Measurements from ENCODE around the gene F2RL1. TPM values are rescaled to one million over a fixed set of nuclear protein-coding genes. Genes with fewer than 3 reads are reported as not detected.

Gene F2RL1, protein sequence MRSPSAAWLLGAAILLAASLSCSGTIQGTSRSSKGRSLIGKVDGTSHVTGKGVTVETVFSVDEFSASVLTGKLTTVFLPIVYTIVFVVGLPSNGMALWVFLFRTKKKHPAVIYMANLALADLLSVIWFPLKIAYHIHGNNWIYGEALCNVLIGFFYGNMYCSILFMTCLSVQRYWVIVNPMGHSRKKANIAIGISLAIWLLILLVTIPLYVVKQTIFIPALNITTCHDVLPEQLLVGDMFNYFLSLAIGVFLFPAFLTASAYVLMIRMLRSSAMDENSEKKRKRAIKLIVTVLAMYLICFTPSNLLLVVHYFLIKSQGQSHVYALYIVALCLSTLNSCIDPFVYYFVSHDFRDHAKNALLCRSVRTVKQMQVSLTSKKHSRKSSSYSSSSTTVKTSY
- total RNA-seq (2014; rRNA removed; shearing (Covaris generic)): 27.1 and 32.1 TPM in 2 replicates
- 15.3 and 16.2 TPM in 2 replicates for polyA plus RNA-seq (2016; fragmentation: Nextera tagmentation; extraction: Ambion mirVana)
- long read RNA-seq, transcript F2RL1-201 (2 exons, 2,914 nt): major isoform, 8 of 9 reads
- long read RNA-seq, partial matches to known transcripts: 0 of 9 reads
- long read RNA-seq, other reads (novel, unspliced or antisense): 1 of 9 reads

- peaks cover 43% of the 10 kb centered on the region for H3K79me2 ChIP-seq (replicated peaks; ENCODE audit: insufficient read depth)
- TF ChIP-seq ZNF462 (CRISPR knock-in tag; IDR thresholded peaks at IDR 0.05): no peak
- TF ChIP-seq, protein P1, sequence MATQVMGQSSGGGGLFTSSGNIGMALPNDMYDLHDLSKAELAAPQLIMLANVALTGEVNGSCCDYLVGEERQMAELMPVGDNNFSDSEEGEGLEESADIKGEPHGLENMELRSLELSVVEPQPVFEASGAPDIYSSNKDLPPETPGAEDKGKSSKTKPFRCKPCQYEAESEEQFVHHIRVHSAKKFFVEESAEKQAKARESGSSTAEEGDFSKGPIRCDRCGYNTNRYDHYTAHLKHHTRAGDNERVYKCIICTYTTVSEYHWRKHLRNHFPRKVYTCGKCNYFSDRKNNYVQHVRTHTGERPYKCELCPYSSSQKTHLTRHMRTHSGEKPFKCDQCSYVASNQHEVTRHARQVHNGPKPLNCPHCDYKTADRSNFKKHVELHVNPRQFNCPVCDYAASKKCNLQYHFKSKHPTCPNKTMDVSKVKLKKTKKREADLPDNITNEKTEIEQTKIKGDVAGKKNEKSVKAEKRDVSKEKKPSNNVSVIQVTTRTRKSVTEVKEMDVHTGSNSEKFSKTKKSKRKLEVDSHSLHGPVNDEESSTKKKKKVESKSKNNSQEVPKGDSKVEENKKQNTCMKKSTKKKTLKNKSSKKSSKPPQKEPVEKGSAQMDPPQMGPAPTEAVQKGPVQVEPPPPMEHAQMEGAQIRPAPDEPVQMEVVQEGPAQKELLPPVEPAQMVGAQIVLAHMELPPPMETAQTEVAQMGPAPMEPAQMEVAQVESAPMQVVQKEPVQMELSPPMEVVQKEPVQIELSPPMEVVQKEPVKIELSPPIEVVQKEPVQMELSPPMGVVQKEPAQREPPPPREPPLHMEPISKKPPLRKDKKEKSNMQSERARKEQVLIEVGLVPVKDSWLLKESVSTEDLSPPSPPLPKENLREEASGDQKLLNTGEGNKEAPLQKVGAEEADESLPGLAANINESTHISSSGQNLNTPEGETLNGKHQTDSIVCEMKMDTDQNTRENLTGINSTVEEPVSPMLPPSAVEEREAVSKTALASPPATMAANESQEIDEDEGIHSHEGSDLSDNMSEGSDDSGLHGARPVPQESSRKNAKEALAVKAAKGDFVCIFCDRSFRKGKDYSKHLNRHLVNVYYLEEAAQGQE (IDR thresholded peaks at IDR 0.05; ENCODE audit: unreplicated experiment): no peak
- peak; percentile 87 for TF ChIP-seq POLR2AphosphoS5 (IDR thresholded peaks at IDR 0.05; ENCODE audit: low read depth)
- TF ChIP-seq EZH2phosphoT487 (IDR thresholded peaks at IDR 0.05; ENCODE audit: unreplicated experiment): no peak
- 0 out of 2 replicates have a peak, but pooled peaks have one; percentile 2 for TF ChIP-seq CREB1 (CRISPR knock-in tag; IDR thresholded peaks at IDR 0.05; ENCODE audit: low read depth)
- TF ChIP-seq NANOG (IDR thresholded peaks at IDR 0.05; ENCODE audit: borderline replicate concordance): no peak
- TF ChIP-seq EZH2 (IDR thresholded peaks at IDR 0.05; ENCODE audit: low read depth, unreplicated experiment): no peak
- TF ChIP-seq, protein P2, sequence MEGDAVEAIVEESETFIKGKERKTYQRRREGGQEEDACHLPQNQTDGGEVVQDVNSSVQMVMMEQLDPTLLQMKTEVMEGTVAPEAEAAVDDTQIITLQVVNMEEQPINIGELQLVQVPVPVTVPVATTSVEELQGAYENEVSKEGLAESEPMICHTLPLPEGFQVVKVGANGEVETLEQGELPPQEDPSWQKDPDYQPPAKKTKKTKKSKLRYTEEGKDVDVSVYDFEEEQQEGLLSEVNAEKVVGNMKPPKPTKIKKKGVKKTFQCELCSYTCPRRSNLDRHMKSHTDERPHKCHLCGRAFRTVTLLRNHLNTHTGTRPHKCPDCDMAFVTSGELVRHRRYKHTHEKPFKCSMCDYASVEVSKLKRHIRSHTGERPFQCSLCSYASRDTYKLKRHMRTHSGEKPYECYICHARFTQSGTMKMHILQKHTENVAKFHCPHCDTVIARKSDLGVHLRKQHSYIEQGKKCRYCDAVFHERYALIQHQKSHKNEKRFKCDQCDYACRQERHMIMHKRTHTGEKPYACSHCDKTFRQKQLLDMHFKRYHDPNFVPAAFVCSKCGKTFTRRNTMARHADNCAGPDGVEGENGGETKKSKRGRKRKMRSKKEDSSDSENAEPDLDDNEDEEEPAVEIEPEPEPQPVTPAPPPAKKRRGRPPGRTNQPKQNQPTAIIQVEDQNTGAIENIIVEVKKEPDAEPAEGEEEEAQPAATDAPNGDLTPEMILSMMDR (conservative IDR thresholded peaks at IDR 0.05; ENCODE audit: low read depth in 2 of 2): 0 out of 4 replicates have a peak, but pooled peaks of 1 of the 2 experiments have one; percentile 1
- TF ChIP-seq ZNF114 (CRISPR knock-in tag; IDR thresholded peaks at IDR 0.05): peak; percentile 32; the same call in 1 of the 2 replicates
- no peak for TF ChIP-seq JUNB (IDR thresholded peaks at IDR 0.05; ENCODE audit: unreplicated experiment)
- no peak for TF ChIP-seq ZNF331 (CRISPR knock-in tag; IDR thresholded peaks at IDR 0.05; ENCODE audit: low read depth)
Observed at GRCh38 chr5:76818844-76819831, at the start of gene F2RL1. TSS of gene F2RL1 (plus strand) at chr5:76819030. CDS start at chr5:76819183, 153 bp downstream.

More at GRCh38 chr5:76818844-76819831, at the start of gene F2RL1:
- H2AFZ ChIP-seq: peak within 1 kb of the TSS; percentile 72
- H4K20me1 ChIP-seq (replicated peaks; ENCODE audit: insufficient read depth): peaks cover 4% of the 10 kb centered on the region; the same call in 1 of the 2 replicates
- peak within 1 kb of the TSS; percentile 81 for H3K4me2 ChIP-seq
- H3K36me3 ChIP-seq (ENCODE audit: insufficient read depth): no peaks in the 10 kb centered on the region
- peaks cover 33% of the 10 kb centered on the region for H3K27me3 ChIP-seq (ENCODE audit: insufficient read depth)
- no peaks in the 10 kb centered on the region for H3K9me2 ChIP-seq (ENCODE audit: insufficient read depth)
- peak within 1 kb of the TSS; percentile 56 for H3K27ac Mint-ChIP-seq
- H3F3A ChIP-seq (replicated peaks; ENCODE audit: low read depth): peaks cover 5% of the 10 kb centered on the region; the same call in 1 of the 2 replicates
- peaks cover 22% of the 10 kb centered on the region for H3K27me3 Mint-ChIP-seq (ENCODE audit: insufficient read depth, low read depth, poor library complexity)
- no peaks in the 10 kb centered on the region; the same call in 2 of the 3 replicates for H3K36me3 Mint-ChIP-seq (ENCODE audit: low read depth)
- DNase-seq (ENCODE audit: low spot score) (peak; percentile 98), ATAC-seq (peak; percentile 88)
- H3K4me1 ChIP-seq (ENCODE audit: insufficient read depth): peaks cover 17% of the 10 kb centered on the region
- H3K27ac ChIP-seq (ENCODE audit: low read depth): peak within 1 kb of the TSS; percentile 90
- peak within 1 kb of the TSS; percentile 98 for H3K4me3 ChIP-seq
- peaks cover 22% of the 10 kb centered on the region for H3K4me1 Mint-ChIP-seq
- H3K4me3 Mint-ChIP-seq: peak within 1 kb of the TSS; percentile 90
- no peaks in the 10 kb centered on the region for H3K9me3 Mint-ChIP-seq
